GM12891 (cell line): ENCODE data around the gene PTGES3L.
"Not testable (repeated sequence)": the region's sequence is repeated elsewhere in the genome, so short reads cannot be mapped to it uniquely, and the experiment has no call there.

Experiments used
- DNase-seq: peaks from one replicate; pipeline ENCODE4 v3.0.0; 2011; ENCODE audit warnings: low spot score; ENCODE audit not compliant: insufficient read length
- FAIRE-seq: peaks from 2 replicates; lab custom pipeline; 2011; peaks lifted over from hg19 to GRCh38; lab: Jason Lieb, UNC
- PAX5 ChIP-seq: IDR thresholded peaks from 2 replicates; pipeline ENCODE4 v1.6.1; 2011; ENCODE audit warnings: low read length, moderate library complexity, mild to moderate bottlenecking; ENCODE audit not compliant: insufficient read depth, severe bottlenecking
- POLR2A ChIP-seq: IDR thresholded peaks from 2 replicates; pipeline ENCODE4 v1.6.1; 2011; ENCODE audit warnings: low read depth, low read length, control low read depth
- POLR2AphosphoS5 ChIP-seq: IDR thresholded peaks from 2 replicates; pipeline ENCODE4 v1.6.1; 2011; ENCODE audit warnings: low read depth, low read length, control low read depth
- POU2F2 ChIP-seq: IDR thresholded peaks from 2 replicates; pipeline ENCODE4 v1.6.1; 2011; ENCODE audit warnings: low read depth, mild to moderate bottlenecking, control low read depth, low read length, moderate library complexity
- SPI1 ChIP-seq: IDR thresholded peaks from 2 replicates; pipeline ENCODE4 v1.6.1; 2011; ENCODE audit warnings: low read depth, low read length, control low read depth
- TAF1 ChIP-seq: IDR thresholded peaks from 2 replicates; pipeline ENCODE4 v1.6.1; 2011; ENCODE audit warnings: low read depth, low read length, control low read depth

Gene PTGES3L

GRCh38 chr17:42999003-42999525 lies 19.2 kb upstream of the PTGES3L start:
- TF ChIP-seq POU2F2 (no peak), PAX5 (no peak), POLR2A (no peak), POLR2AphosphoS5 (no peak; the same call in 1 of the 2 replicates)
- FAIRE-seq, result peak; percentile 23
- DNase-seq, result no peak

GRCh38 chr17:42997984-42998938 lies 18.4 kb upstream of the PTGES3L start, which contains the start of gene RPL27:
TSS of gene RPL27 (plus strand) at chr17:42998419. CDS start at chr17:42998751, 332 bp downstream.
- peak; percentile 99 for FAIRE-seq
- peak; percentile 98 for TF ChIP-seq POLR2A
- peak; percentile 97 for TF ChIP-seq POLR2AphosphoS5
- TF ChIP-seq TAF1, result peak; percentile 97
- TF ChIP-seq SPI1, result peak; percentile 60
- peak; percentile 92 for TF ChIP-seq POU2F2
- TF ChIP-seq PAX5, result peak; percentile 31
- peak; percentile 83 for DNase-seq

- no peak for DNase-seq
- TF ChIP-seq SPI1 (no peak), TAF1 (no peak), POLR2AphosphoS5 (no peak), PAX5 (no peak), POU2F2 (no peak), POLR2A (no peak)
- FAIRE-seq, result peak; percentile 48
These were observed 17.6 kb upstream of the PTGES3L start for GRCh38 chr17:42997390-42997983.

- not testable (repeated sequence) for FAIRE-seq, DNase-seq
These were observed 14.0 kb upstream of the PTGES3L start for GRCh38 chr17:42993913-42994312.

GRCh38 chr17:42992872-42993271 lies 13.0 kb upstream of the PTGES3L start:
- TF ChIP-seq SPI1, result no peak
- TF ChIP-seq POLR2A, result no peak
- no peak for TF ChIP-seq POU2F2
- no peak for TF ChIP-seq PAX5
- no peak for TF ChIP-seq TAF1
- no peak for TF ChIP-seq POLR2AphosphoS5
- FAIRE-seq (no peak), DNase-seq (no peak)

GRCh38 chr17:42991471-42991870 lies 11.6 kb upstream of the PTGES3L start:
- no peak for FAIRE-seq
- no peak for DNase-seq
- no peak for TF ChIP-seq POU2F2
- TF ChIP-seq POLR2AphosphoS5, result no peak
- TF ChIP-seq PAX5, result no peak
- TF ChIP-seq POLR2A, result no peak

- TF ChIP-seq SPI1, result no peak
- TF ChIP-seq POU2F2, result no peak
- TF ChIP-seq POLR2AphosphoS5, result no peak
- no peak for TF ChIP-seq TAF1
- no peak for TF ChIP-seq PAX5
- no peak for TF ChIP-seq POLR2A
- DNase-seq, result no peak
- FAIRE-seq, result no peak
These were observed 10.1 kb upstream of the PTGES3L start for GRCh38 chr17:42989726-42990652.

- no peak for FAIRE-seq
- no peak for TF ChIP-seq PAX5
- no peak for TF ChIP-seq POU2F2
- no peak for TF ChIP-seq TAF1
- no peak for TF ChIP-seq SPI1
- no peak for TF ChIP-seq POLR2A
- no peak for TF ChIP-seq POLR2AphosphoS5
- DNase-seq, result no peak
These were observed 9.3 kb upstream of the PTGES3L start for GRCh38 chr17:42989141-42989540.

DNA sequence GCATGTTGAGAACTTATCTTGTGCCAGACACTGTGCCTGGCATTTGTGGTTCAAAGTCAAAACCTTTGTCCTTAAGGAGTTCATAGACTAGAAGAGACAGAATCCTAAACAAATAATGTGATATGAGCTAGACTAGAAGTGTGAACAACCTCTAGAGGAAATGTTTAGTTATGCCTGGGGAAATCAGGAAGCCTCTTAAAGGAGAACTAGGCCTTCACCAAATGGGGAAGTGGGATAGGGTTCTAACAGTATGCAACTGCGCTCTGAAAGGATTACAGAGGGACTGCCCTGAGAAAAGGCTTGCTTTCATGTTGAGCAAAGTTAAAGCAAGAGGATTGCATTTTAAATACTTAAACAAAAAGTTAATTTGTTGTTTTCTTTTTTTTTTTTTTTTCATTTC lies 5.3 kb upstream of the PTGES3L start:
- DNase-seq (peak; percentile 48), FAIRE-seq (peak; percentile 16)
- peak; percentile 99 for TF ChIP-seq SPI1
- peak; percentile 69 for TF ChIP-seq PAX5
- TF ChIP-seq POU2F2, result no peak
